Spleen (tissue), 7 donors: ENCODE measurements around the gene RAD51B.

Experiments used
- POLR2A ChIP-seq, 3 donors: fragments of 450-650 bp; IDR thresholded peaks; one replicate each; pipeline ENCODE4 v1.5.1; 2017; ENCODE audit warnings: antibody characterized with exemption in 3 of 3, mild to moderate bottlenecking in 1 of 3
- POLR2AphosphoS5 ChIP-seq, 3 donors: sonication (generic); formaldehyde crosslinking; IDR thresholded peaks; one replicate each; pipeline ENCODE4 v1.5.1; 2017; ENCODE audit warnings: antibody characterized with exemption in 3 of 3
- TF ChIP-seq, protein P1 (sequence below), 11 experiments: fragments of 200-600 bp in 7 of 11; fragments of 450-650 bp in 4 of 11; sonication (generic) in 4 of 11; IDR thresholded peaks in 8 of 11; conservative IDR thresholded peaks in 3 of 11; 1 replicate in 7 of 11; 2 replicates in 4 of 11; pipeline versions ENCODE4 v1.4.0 to v1.8.0; 2016 to 2021; ENCODE audit warnings: antibody characterized with exemption in 11 of 11, inconsistent platforms in 4 of 11, mild to moderate bottlenecking in 1 of 11
- donor health status: DM: no; HTN: no; CAD: no; lungs with moderate emphysema.
- donor health status: DM: no; HTN: no; CAD: no.
- donor health status: DM: no; HTN: no; CAD: no.

GRCh38 chr14:67933266-67933665 is 113.7 kb downstream of the RAD51B start:
- TF ChIP-seq, protein P1, sequence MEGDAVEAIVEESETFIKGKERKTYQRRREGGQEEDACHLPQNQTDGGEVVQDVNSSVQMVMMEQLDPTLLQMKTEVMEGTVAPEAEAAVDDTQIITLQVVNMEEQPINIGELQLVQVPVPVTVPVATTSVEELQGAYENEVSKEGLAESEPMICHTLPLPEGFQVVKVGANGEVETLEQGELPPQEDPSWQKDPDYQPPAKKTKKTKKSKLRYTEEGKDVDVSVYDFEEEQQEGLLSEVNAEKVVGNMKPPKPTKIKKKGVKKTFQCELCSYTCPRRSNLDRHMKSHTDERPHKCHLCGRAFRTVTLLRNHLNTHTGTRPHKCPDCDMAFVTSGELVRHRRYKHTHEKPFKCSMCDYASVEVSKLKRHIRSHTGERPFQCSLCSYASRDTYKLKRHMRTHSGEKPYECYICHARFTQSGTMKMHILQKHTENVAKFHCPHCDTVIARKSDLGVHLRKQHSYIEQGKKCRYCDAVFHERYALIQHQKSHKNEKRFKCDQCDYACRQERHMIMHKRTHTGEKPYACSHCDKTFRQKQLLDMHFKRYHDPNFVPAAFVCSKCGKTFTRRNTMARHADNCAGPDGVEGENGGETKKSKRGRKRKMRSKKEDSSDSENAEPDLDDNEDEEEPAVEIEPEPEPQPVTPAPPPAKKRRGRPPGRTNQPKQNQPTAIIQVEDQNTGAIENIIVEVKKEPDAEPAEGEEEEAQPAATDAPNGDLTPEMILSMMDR (IDR thresholded peaks at IDR 0.05 in 8 of 11, conservative IDR thresholded peaks at IDR 0.05 in 3 of 11), result no peak
- TF ChIP-seq POLR2A (IDR thresholded peaks at IDR 0.05) (no peak), POLR2AphosphoS5 (IDR thresholded peaks at IDR 0.05) (no peak)
